NT2/D1 (cell line): ENCODE data around the gene PGS1.

ENCODE experiments used
- DNase-seq: peaks from one replicate; pipeline ENCODE4 v3.0.0-alpha.2; 2011; ENCODE audit warnings: low read depth, low spot score
- H3K27me3 ChIP-seq: 2 replicates; pipeline ENCODE4 v1.6.0; 2011; ENCODE audit warnings: mild to moderate bottlenecking; ENCODE audit not compliant: insufficient read length, insufficient read depth
- H3K36me3 ChIP-seq: 2 replicates; pipeline ENCODE4 v1.6.1; 2011; ENCODE audit warnings: mild to moderate bottlenecking, low read length, mixed read lengths; ENCODE audit not compliant: insufficient read depth, insufficient read length
- H3K4me1 ChIP-seq: 2 replicates; pipeline ENCODE4 v1.5.1; 2011; ENCODE audit not compliant: insufficient read depth, insufficient read length
- H3K4me3 ChIP-seq: 2 replicates; pipeline ENCODE4 v1.5.1; 2011; ENCODE audit warnings: low read depth; ENCODE audit not compliant: insufficient read length
- H3K9ac ChIP-seq: 2 replicates; pipeline ENCODE4 v1.6.0; 2011; ENCODE audit warnings: low read depth; ENCODE audit not compliant: insufficient read length
- H3K9me3 ChIP-seq: 2 replicates; pipeline ENCODE4 v1.5.1; 2011; ENCODE audit warnings: mild to moderate bottlenecking, low read length; ENCODE audit not compliant: insufficient read depth
- SUZ12 ChIP-seq: IDR thresholded peaks from 2 replicates; pipeline ENCODE4 v1.6.1; 2011; ENCODE audit not compliant: insufficient read length, insufficient read depth; ENCODE audit errors: extremely low read depth
- YY1 ChIP-seq: IDR thresholded peaks from 2 replicates; pipeline ENCODE4 v1.6.1; 2011; ENCODE audit not compliant: insufficient read length, insufficient read depth
- ZNF274 ChIP-seq: IDR thresholded peaks from 2 replicates; pipeline ENCODE4 v1.6.1; 2011; ENCODE audit warnings: mild to moderate bottlenecking, low read depth, low read length

Gene PGS1

DNA sequence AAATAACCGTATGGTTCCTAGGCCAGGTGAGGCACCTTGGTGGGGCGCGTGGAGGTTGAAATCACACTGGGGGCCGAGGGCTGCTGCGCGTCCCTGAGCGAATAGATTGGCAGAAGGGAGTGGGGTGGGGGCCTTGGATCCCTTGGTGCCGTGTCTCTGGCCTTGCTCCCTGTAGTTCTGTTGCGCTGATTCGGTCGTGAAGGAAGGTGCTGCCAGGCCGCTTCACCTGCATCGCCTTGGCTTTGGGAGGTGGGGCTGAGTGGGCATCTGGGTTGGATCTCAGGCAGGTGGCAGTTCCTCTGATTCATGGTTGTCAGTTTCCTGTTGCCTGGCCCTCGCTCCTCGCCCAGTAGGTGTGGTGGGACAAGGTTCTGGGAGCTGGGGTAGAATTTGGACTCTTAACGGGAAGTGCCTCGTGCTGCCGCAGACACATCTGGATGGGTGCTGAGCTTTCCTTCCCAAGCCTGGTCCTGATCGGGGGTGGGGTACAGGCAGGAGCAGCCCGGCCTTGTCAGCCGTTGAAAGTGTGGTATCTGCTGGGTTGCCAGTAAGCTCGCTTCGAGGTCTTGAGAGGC lies 30.1 kb downstream of the PGS1 start:
- TF ChIP-seq SUZ12: no peak
- no peak for TF ChIP-seq ZNF274
- no peak for TF ChIP-seq YY1
- DNase-seq: no peak
- H3K36me3 ChIP-seq: peaks cover 91% of the 10 kb centered on the region

DNA sequence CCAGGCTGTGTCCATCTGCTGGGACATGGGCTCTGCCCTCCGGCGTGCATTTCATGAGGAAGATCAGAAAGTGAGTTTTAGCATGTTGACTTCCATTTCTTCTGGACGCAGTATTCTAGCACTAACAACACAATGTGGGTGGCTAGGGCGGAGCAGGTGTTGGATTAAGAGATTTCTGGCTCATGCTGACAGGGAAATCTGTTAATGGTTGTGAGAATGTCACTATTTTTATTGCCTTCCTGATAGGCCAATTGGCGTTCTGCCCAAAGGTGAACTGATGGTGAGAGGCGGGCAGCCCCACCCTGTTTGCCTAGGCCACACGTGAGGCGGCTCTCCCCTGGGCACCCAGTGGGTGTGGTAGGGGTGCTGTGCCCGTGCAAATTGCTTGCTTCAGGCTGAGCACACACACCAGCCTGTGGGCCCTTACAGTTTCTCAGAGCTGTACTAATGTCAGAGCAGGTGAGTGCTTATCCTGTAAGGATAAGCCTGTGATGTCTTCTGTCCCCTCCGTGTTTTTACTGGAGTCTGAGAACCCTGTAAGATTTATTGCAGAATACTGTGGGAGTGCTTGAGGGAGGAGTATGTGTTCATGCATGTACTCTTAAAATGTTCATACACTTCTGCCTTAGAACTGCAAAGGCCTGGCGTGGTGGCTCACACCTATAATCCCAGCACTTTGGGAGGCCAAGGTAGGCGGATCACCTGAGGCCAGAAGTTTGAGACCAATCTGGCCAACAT lies 30.9 kb downstream of the PGS1 start:
- Histone ChIP-seq H3K9me3 (no peaks in the 10 kb centered on the region), H3K27me3 (no peaks in the 10 kb centered on the region), H3K36me3 (peaks cover 91% of the 10 kb centered on the region), H3K4me3 (no peak overlapping the region), H3K4me1 (peaks cover 3% of the 10 kb centered on the region), H3K9ac (no peak overlapping the region)
- DNase-seq: no peak
- TF ChIP-seq YY1 (no peak), SUZ12 (no peak), ZNF274 (no peak)

More for the DNA sequence above, 30.1 kb downstream of the PGS1 start:
- Histone ChIP-seq H3K27me3 (no peaks in the 10 kb centered on the region), H3K4me1 (no peaks in the 10 kb centered on the region), H3K4me3 (no peak overlapping the region), H3K9ac (no peak overlapping the region), H3K9me3 (no peaks in the 10 kb centered on the region)

DNA sequence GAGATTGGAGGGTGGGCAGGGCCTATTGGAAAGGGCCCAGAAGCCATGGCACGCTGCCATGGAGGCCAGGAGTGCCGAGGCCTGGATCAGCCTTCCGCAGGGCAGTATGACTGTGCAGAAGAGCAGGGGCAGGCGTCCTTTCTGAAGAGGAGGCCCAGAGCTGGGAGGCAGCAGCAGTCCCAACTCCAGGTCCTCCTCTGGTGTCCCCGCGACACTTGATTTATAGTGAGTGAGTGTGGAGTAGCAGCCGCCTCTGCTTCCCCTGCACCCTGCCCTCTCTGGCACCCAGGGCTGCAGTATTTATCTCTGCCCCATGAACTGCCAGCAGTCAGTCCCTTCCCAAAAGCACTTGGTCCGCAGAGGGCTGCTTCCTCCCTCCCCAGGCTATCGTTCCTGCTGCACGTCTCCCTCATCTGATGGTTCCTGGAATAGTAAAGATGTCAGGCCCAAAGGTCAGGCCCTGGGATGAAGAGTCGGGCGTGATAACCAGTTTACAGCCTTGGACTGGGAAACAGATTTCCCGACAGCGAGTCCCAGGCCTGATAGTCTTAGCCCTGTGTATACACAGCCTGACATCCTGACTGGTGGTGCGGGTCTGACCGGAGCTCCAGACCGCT lies 32.9 kb downstream of the PGS1 start:
- Histone ChIP-seq H3K36me3 (peaks cover 92% of the 10 kb centered on the region), H3K9me3 (no peaks in the 10 kb centered on the region), H3K27me3 (no peaks in the 10 kb centered on the region), H3K4me3 (no peak overlapping the region), H3K9ac (no peak overlapping the region), H3K4me1 (peaks cover 6% of the 10 kb centered on the region)
- no peak for TF ChIP-seq YY1
- TF ChIP-seq ZNF274: no peak
- no peak for TF ChIP-seq SUZ12
- DNase-seq: no peak

DNA sequence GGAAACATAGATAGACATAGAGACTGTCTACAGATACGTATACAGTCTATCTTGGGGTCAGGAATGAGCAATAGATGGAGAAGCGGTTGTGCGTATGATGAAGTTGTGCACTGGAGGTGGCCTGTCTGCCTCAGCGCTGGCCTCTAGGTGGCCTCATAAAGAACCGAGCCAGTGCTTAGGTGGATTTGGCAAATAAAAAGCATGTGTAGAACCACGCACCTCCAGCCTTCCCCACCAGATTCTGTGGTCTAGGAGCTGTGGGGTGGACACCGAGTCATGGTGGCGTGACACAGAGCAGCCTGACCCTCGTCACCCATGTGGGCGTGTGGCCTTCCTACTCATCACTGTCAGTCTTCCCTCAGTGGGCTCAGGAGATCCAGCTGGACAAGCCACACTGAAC lies 34.0 kb downstream of the PGS1 start:
- Histone ChIP-seq H3K9ac (no peak overlapping the region), H3K9me3 (no peaks in the 10 kb centered on the region), H3K4me3 (no peak overlapping the region), H3K4me1 (peaks cover 6% of the 10 kb centered on the region), H3K36me3 (peaks cover 91% of the 10 kb centered on the region), H3K27me3 (no peaks in the 10 kb centered on the region)
- no peak for TF ChIP-seq YY1
- no peak for TF ChIP-seq SUZ12
- no peak for TF ChIP-seq ZNF274
- DNase-seq: no peak

DNA sequence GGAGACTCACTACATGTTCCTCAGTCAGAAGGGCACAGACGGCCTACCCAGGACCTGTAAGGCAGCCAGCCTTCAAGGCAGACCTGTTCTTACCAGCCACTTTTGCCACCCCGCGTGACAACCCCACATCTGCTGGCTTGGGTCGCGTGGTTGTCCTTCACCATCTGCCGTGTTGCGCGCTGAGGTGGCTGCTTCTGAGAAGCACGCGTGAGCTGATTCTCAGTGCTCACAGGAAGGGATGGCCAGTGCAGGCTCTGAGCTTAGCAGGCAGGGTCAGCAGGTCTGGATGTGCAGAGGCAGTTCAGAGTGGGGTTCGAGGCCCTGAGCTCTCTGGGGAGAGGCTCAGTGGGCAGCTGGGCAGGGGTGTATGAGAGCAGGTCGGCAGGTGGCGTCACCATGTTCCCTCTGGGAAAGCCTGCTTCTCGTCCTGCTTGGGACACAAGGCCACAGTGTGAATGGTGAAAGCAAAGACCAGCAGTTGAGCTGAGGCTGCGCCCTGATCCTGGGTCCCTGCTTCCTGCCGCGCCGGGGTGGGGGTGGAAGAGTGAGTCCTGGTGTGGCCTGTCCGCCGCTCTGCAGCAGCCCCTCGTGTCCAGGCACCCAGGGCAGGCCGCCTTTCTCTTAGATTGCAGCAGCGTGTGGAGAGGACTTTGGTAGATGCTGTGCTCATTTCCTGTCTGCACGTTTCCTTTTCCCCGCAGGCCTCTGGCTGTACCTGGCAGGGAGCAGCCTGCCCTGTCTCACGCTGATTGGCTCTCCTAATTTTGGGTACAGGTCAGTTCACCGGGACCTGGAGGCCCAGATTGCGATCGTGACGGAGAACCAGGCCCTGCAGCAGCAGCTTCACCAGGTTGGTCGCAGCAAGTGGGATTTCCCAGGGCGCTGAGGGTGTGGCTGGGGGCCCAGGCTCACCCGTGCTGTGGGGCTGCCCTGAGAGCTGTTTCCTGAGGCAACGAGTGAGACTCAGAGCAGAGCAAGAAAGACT lies 36.0 kb downstream of the PGS1 start:
- no peaks in the 10 kb centered on the region for H3K9me3 ChIP-seq
- peaks cover 6% of the 10 kb centered on the region for H3K4me1 ChIP-seq
- no peaks in the 10 kb centered on the region for H3K27me3 ChIP-seq
- H3K36me3 ChIP-seq: peaks cover 88% of the 10 kb centered on the region
- no peak for DNase-seq
- H3K9ac ChIP-seq: peak overlapping the region; percentile 27
- H3K4me3 ChIP-seq: no peak overlapping the region
- no peak for TF ChIP-seq ZNF274
- no peak for TF ChIP-seq YY1

DNA sequence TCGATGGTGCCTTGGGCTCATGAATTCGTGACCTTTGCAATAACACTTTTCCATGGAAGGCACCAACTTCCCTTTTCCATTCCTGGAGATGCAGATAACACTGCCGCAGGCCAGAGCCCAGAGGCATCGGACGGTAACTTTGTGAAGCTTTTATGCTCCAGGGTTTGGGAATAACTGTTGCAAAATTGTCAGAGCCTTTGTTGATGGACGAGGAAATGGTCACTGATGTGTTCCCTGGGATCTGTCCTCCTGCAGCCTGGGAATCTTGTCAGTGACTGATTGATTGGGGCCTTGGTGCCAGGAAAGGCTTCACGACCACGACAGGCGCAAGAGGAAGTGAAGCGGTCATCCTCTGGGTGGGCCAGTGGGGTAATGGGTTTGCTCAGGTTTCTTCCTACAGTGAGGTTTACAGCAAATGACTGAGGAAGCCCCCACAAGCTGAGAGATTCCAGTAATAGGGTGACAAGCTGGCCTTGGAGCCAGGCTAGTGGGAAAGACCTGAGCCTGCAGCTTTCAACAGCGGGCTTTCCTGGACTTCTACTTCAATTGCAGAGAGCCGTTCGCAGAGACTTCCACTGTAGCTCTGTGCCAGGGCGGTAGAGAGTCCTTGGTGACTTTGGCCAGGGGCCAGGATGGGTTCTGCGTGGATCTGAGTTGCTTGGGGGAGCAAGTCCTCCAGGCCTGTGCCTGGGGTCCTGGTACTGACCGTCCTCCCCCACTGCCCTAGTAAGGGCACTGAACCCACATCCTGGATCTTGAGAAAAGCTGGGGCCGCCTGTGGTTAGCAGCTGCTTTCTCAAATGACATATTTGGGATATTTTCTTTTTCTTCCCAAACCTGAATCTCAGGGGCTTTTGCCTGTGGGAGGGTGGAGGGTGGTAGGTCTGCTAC lies 37.6 kb downstream of the PGS1 start:
- Histone ChIP-seq H3K9me3 (no peaks in the 10 kb centered on the region), H3K4me1 (peaks cover 12% of the 10 kb centered on the region), H3K27me3 (no peaks in the 10 kb centered on the region), H3K4me3 (no peak overlapping the region), H3K9ac (no peak overlapping the region), H3K36me3 (peaks cover 95% of the 10 kb centered on the region)
- TF ChIP-seq SUZ12: no peak
- no peak for TF ChIP-seq YY1
- DNase-seq: no peak
